ENCODE results near the gene TBC1D23.

DNA sequence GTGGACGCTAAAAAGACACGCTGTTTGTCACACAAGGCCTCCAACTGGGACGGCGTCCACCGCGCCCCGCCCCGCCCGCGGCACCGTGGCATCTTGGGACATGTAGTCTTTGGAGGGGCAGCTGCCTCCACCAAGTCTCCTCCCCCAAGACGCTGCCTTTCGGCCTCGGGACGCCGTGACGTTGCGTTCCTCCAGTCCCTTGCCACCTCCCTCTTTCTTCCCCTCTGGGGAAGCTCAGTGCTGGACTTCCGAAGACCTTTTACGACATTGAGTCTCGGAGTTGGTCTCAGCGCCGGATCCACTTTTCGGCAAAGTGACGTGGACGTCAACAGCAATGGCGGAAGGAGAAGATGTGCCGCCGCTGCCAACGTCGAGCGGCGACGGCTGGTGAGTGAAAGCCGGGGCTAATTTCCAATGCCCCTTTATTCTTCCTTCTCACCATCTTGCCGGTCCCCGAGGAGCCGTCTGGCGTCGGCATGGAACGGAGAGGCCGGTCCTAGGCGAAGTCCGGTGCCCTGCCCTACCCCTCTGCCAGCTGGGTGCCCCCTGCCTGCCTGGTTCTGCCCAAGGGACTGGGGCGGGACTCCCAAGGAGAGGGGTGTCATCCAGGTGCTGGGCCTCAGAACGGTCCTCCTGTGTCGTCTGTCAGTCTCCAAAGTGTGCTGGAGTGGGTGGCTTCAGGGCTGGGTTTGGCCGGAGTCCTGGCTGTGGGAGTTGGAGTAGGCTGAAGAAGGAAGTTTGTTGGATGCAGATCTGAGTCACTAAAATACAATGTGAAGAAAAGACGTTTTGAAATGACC is at the start of gene TBC1D23:
- TF ChIP-seq CTCF (optimal IDR thresholded peaks at IDR 0.05 in 1 of 3, IDR thresholded peaks at IDR 0.05 in 1 of 3, conservative IDR thresholded peaks at IDR 0.05 in 1 of 3; ENCODE audit: extremely low read depth in 1 of 3, insufficient read depth in 2 of 3, low read length in 3 of 3) (no peak), EZH2 (IDR thresholded peaks at IDR 0.05; ENCODE audit: low read length) (no peak)

Data from keratinocyte (primary cell).